CD4-positive, alpha-beta T cell treated with Interleukin-17A for 4 hours (primary cell): ENCODE data around the gene STK39.

Source experiments
- DNase-seq: peaks from one replicate; pipeline ENCODE4 v3.0.0-alpha.2; 2020; ENCODE audit warnings: mixed read lengths

The STK39 gene

GRCh38 chr2:167986223-167986622 lies 261.2 kb downstream of the STK39 start:
- DNase-seq = no peak

GRCh38 chr2:167981945-167982344 lies 265.4 kb downstream of the STK39 start:
- no peak for DNase-seq

- no peak for DNase-seq
Measured at GRCh38 chr2:167980439-167980838, 267.0 kb downstream of the STK39 start.

GRCh38 chr2:167972746-167973145 lies 274.6 kb downstream of the STK39 start:
- DNase-seq = no peak

- DNase-seq = no peak
Measured at GRCh38 chr2:167972020-167972419, 275.4 kb downstream of the STK39 start.

GRCh38 chr2:167966937-167967913 lies 280.2 kb downstream of the STK39 start:
- DNase-seq = no peak

- no peak for DNase-seq
Measured at GRCh38 chr2:167965907-167966761, 281.3 kb downstream of the STK39 start.

- no peak for DNase-seq
Measured at GRCh38 chr2:167964650-167965413, 282.6 kb downstream of the STK39 start.

DNA sequence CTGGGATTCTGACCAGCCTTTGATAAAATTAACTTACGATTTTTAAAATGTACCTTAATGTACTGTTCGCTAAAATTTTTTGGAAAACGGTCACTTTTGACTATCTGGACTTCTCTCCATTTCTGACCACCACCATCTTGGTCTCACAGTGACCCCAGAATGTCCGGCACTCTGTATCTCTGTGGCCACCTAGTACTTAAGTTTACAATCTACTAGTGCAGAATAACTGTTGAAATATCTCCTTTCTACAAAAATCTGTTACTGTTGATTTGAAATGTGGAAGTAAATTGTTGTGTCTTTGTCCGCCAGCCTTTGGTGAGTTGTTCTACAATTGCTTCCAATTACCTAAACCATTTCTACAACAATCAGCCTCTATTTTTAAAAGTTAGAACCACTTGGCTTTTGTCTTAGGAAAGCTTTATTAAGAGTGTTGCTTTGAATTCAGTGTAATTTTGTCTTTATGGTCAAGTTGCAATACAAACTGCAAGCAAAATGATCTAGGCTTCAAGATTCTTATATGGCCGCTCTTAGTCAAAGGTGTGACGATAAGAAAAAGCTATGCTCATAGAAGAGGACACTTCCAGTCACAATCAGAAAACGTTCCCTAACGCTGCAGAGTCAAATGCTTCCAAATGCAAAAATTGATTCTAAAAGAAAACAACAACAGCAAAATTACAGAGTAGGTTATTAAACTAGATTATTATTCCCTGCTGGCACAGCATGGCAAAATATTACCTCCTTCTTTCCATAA lies 283.3 kb downstream of the STK39 start:
- no peak for DNase-seq

GRCh38 chr2:167962436-167963226 lies 284.8 kb downstream of the STK39 start:
- no peak for DNase-seq

DNA sequence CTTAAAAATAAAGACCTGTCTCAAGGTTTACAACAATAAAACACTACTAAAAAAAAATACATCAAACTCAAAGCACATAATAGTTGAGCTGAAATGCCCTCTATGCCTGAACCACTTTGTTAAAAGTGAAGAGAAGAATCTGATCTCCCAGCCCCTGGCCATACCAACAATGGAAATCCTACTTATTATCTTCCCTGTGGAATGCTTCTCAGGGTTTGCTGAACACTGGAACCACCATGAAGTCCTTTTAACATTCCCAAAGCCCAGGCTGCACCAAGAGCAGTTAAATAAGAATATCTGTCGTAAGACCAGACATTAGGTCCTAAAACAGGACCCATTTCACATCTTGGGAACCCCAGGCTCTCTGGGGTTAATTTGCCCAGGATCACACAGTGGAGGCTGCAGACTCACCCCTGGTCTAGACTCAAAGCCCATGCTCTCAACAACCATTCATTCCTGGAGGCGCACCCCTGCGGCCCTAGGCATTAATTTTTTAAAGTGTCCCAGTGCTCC lies 285.8 kb downstream of the STK39 start:
- no peak for DNase-seq

DNA sequence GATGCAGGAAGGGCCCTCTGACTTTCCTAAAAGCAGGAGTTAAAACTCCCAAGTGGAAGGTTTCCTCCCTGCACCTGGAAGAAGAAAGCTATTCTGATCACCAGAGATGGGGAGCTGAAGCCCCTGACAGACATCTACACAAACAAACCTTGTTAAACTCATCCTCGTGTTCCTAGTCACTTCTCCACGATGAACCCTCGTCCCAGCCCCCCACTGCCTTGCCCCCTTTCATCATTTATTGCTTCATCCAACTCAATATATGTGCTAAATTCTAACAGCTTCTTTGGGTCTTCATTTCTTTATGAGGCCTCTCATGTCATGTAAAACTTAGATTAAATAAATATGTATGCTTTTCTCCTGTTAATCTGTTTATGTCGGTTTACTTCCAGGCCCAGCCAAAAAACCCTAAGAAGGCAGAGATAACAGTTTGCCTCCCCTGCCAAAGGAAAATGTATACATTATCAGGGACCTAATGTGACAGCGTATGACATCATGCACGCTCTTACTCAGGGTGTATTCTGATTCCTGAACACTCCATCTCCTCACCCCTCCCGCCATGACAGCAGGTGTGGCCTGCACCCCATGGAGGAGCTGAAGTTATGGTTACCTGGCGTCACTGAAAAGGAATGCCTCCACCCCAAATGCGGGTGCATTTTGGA lies 287.2 kb downstream of the STK39 start:
- DNase-seq = no peak

GRCh38 chr2:167957662-167958061 lies 289.7 kb downstream of the STK39 start:
- DNase-seq = no peak

- DNase-seq = no peak
Measured at GRCh38 chr2:167955264-167955906, 292.0 kb downstream of the STK39 start.

- no peak for DNase-seq
Measured at GRCh38 chr2:167954495-167954894, 292.9 kb downstream of the STK39 start.

- DNase-seq = no peak
Measured at GRCh38 chr2:167953776-167954175, 293.6 kb downstream of the STK39 start.

- DNase-seq = no peak
Measured at GRCh38 chr2:167950571-167950970, 296.8 kb downstream of the STK39 start.

DNA sequence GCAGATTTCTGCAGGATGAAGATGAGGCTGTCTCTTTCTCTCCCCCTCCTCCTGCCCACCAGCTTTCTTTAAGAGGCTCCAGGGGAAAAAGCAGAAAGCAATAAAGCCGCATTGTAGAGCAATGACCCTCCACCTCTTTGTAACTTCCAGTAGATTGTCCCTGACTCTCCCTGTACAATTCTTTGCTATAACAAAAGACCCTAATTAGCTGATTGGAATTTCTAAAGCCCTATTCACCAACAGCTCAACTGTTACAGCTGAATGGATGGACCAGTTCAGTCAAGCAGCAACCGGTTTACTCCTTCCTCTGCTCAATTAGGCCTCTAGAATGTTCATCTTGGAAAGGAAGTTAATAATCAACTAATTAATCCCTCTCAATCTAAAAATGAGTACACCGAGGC lies 301.0 kb downstream of the STK39 start:
- no peak for DNase-seq

DNA sequence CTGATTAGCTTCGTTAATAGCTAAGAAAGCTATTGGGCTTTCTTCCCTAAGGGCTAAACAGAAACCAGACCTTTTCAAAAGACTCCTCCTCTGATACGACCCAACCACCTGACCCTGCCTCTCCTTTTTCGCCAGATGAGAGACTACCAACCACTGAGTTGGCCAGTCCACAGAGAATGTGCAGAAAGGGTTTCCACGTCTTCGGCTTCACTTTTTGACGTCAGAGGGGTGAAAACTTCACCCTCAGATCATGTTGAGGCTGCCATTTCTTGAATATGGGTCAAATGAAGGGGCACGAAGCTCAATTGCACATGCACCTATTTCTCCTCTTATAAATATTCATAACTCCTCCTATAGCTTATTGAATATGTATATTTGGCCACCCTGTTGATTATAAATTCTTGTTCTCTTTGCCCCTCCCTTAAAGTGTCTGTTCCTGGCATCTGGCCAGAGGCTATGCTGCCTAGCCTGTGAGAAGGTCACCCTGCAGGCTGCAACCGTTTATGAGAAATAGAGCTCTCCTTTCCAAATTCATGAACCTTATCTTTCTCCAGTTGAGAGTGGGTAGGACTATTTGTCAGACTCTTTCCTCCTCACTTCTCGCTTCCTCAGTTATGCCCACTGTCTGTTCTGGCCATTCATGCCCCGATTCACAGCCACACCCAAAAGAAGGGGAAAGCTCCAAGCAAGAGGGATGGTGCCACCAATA lies 301.6 kb downstream of the STK39 start:
- DNase-seq = no peak
